Parathyroid adenoma (tissue), 2 donors: ENCODE measurements around the gene FN1.

Source experiments
- H2AFZ ChIP-seq: fragments of 300-600 bp; sonication (generic); one replicate; pipeline ENCODE4 v1.7.0; 2017; ENCODE audit warnings: antibody characterized with exemption, mild to moderate bottlenecking
- H3K27ac ChIP-seq: fragments of 300-600 bp; sonication (generic); one replicate; pipeline ENCODE4 v1.7.0; 2017
- H3K27me3 ChIP-seq: fragments of 300-600 bp; sonication (generic); one replicate; pipeline ENCODE4 v1.7.0; 2017; ENCODE audit warnings: low read length; ENCODE audit not compliant: control insufficient read depth, insufficient read depth
- H3K36me3 ChIP-seq: fragments of 300-600 bp; sonication (generic); one replicate; pipeline ENCODE4 v1.7.0; 2017; ENCODE audit warnings: low read length; ENCODE audit not compliant: control insufficient read depth, insufficient read depth
- H3K4me1 ChIP-seq: fragments of 300-600 bp; sonication (generic); one replicate; pipeline ENCODE4 v1.7.0; 2017; ENCODE audit warnings: control low read depth
- H3K4me2 ChIP-seq: fragments of 300-600 bp; sonication (generic); one replicate; pipeline ENCODE4 v1.7.0; 2017; ENCODE audit warnings: low read length
- H3K4me3 ChIP-seq: fragments of 300-600 bp; sonication (generic); one replicate; pipeline ENCODE4 v1.7.0; 2017; ENCODE audit warnings: low read depth, low read length
- H3K79me2 ChIP-seq: fragments of 300-600 bp; sonication (generic); one replicate; pipeline ENCODE4 v1.7.0; 2017; ENCODE audit warnings: control low read depth
- H3K9ac ChIP-seq: fragments of 300-600 bp; sonication (generic); one replicate; pipeline ENCODE4 v1.7.0; 2017; ENCODE audit warnings: mild to moderate bottlenecking
- H3K9me3 ChIP-seq: fragments of 300-600 bp; sonication (generic); one replicate; pipeline ENCODE4 v1.7.0; 2017; ENCODE audit warnings: low read length; ENCODE audit not compliant: control insufficient read depth
- CTCF ChIP-seq: fragments of 300-600 bp; sonication (generic); IDR thresholded peaks from one replicate; pipeline ENCODE4 v1.7.0; 2017; ENCODE audit warnings: antibody characterized with exemption, mild to moderate bottlenecking
- donor health status: primary hyperparathyroidism.

Gene FN1

GRCh38 chr2:215422676-215423075 is 13.2 kb downstream of the FN1 start:
- no peak overlapping the region for H3K4me2 ChIP-seq
- H3K4me3 ChIP-seq = no peak overlapping the region
- H3K4me1 ChIP-seq = no peaks in the 10 kb centered on the region
- no peaks in the 10 kb centered on the region for H3K9me3 ChIP-seq
- no peaks in the 10 kb centered on the region for H3K27me3 ChIP-seq
- no peak overlapping the region for H3K9ac ChIP-seq
- no peaks in the 10 kb centered on the region for H3K36me3 ChIP-seq
- TF ChIP-seq CTCF = no peak
- H3K27ac ChIP-seq = no peak overlapping the region
- no peaks in the 10 kb centered on the region for H3K79me2 ChIP-seq
- H2AFZ ChIP-seq = no peak overlapping the region

DNA sequence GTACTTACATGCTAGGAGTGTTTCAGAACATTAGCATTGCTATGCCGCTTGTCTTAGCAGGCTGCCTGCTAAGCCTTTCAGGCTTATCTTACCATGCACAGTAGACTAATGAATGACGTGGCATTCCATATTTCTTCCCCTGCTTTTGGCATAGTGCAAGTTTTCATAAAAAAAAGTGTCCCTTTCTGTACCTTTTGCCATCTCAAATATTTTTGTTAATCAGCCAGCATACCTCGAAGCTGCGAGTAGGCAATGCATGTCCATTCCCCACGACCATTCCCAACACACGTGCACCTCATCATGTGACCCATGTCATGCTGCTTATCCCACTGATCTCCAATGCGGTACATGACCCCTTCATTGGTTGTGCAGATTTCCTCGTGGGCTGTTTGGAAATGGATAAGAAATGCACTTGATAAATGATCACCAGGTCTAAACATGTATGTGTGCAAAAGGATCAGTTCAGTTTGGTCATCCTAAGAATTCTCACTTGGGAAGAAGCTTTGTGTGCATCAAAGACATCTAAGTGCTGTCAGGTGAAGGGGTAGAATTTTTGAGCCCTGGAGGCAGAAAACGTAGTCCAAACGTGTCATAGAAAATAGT is 13.9 kb downstream of the FN1 start:
- H3K4me2 ChIP-seq = no peak overlapping the region
- H3K79me2 ChIP-seq = no peaks in the 10 kb centered on the region
- no peaks in the 10 kb centered on the region for H3K27me3 ChIP-seq
- no peak for TF ChIP-seq CTCF
- no peak overlapping the region for H3K4me3 ChIP-seq
- no peak overlapping the region for H3K9ac ChIP-seq
- no peaks in the 10 kb centered on the region for H3K4me1 ChIP-seq
- H3K36me3 ChIP-seq = no peaks in the 10 kb centered on the region
- H3K9me3 ChIP-seq = no peaks in the 10 kb centered on the region
- no peak overlapping the region for H3K27ac ChIP-seq
- no peak overlapping the region for H2AFZ ChIP-seq

DNA sequence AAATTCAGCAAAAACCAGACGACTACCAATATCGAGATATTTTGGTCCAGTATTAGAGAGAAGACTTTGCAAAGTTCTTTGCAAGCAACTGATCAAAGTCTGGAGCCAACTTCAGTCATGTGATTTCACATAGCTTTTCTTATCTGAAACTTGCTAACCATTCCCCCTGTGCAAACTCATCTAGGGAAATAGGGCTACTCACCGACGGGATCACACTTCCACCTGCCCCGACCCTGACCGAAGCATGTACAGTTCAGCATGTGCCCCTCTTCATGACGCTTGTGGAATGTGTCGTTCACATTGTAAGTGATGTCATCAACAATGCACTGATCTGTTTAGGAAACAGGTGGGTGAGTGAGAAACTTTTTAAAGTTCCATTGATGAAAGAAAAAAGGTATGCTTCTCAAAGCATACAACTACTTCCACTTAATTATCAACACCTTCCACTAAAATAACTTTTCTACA is 15.4 kb downstream of the FN1 start:
- Histone ChIP-seq H3K9ac (no peak overlapping the region), H3K36me3 (no peaks in the 10 kb centered on the region), H3K4me2 (no peak overlapping the region), H3K27me3 (no peaks in the 10 kb centered on the region), H3K9me3 (no peaks in the 10 kb centered on the region), H3K79me2 (no peaks in the 10 kb centered on the region), H3K27ac (no peak overlapping the region), H3K4me3 (no peak overlapping the region), H3K4me1 (no peaks in the 10 kb centered on the region), H2AFZ (no peak overlapping the region)
- TF ChIP-seq CTCF = no peak

GRCh38 chr2:215419769-215420470 is 15.9 kb downstream of the FN1 start:
- no peak overlapping the region for H3K4me2 ChIP-seq
- no peak overlapping the region for H3K9ac ChIP-seq
- no peaks in the 10 kb centered on the region for H3K27me3 ChIP-seq
- H3K4me1 ChIP-seq = no peaks in the 10 kb centered on the region
- no peak overlapping the region for H3K4me3 ChIP-seq
- no peak overlapping the region for H3K27ac ChIP-seq
- H2AFZ ChIP-seq = no peak overlapping the region
- no peaks in the 10 kb centered on the region for H3K79me2 ChIP-seq
- TF ChIP-seq CTCF = no peak
- H3K36me3 ChIP-seq = no peaks in the 10 kb centered on the region
- H3K9me3 ChIP-seq = no peaks in the 10 kb centered on the region

- Histone ChIP-seq H3K4me1 (no peaks in the 10 kb centered on the region), H3K27me3 (no peaks in the 10 kb centered on the region)
- TF ChIP-seq CTCF = no peak
Measured at GRCh38 chr2:215419113-215419512, 16.8 kb downstream of the FN1 start.

More at GRCh38 chr2:215419113-215419512, 16.8 kb downstream of the FN1 start:
- Histone ChIP-seq H3K9ac (no peak overlapping the region), H3K4me2 (no peak overlapping the region), H3K9me3 (no peaks in the 10 kb centered on the region), H3K4me3 (no peak overlapping the region), H3K27ac (no peak overlapping the region), H3K36me3 (no peaks in the 10 kb centered on the region), H2AFZ (no peak overlapping the region), H3K79me2 (no peaks in the 10 kb centered on the region)
